Right lobe of liver (tissue), 6 donors: ENCODE measurements around the gene CYLD. TPM values are rescaled to one million over a fixed set of nuclear protein-coding genes. Genes with fewer than 3 reads are reported as not detected.

ENCODE experiments used
- ATAC-seq, 4 donors: fragments of 200-7000 bp; cut with Tn5 transposase; one replicate each; pipeline ENCODE4 v1.9.1; 2020; ENCODE audit warnings: mild to moderate bottlenecking in 4 of 4, moderate library complexity in 4 of 4
- DNase-seq, 3 donors: peaks; one replicate each; pipeline ENCODE4 v3.0.0-alpha.2; 2020
- H3K27ac ChIP-seq, 3 donors: fragments of 200-600 bp; one replicate each; pipeline ENCODE4 v1.8.0; 2022
- H3K27me3 ChIP-seq, 2 donors: fragments of 200-600 bp; one replicate each; pipeline ENCODE4 v1.8.0; 2022
- H3K36me3 ChIP-seq, 4 donors: fragments of 200-600 bp; sonication (generic) in 1 of 4; one replicate each; pipeline versions ENCODE4 v1.5.1 to v1.8.0; 2017 to 2022; ENCODE audit warnings: control low read depth in 1 of 4
- H3K4me1 ChIP-seq, 4 donors: fragments of 200-600 bp; sonication (generic) in 1 of 4; one replicate each; pipeline versions ENCODE4 v1.5.1 to v1.8.0; 2017 to 2022; ENCODE audit warnings: control low read depth in 1 of 4
- H3K4me3 ChIP-seq, 3 donors: fragments of 200-600 bp; one replicate each; pipeline ENCODE4 v1.8.0; 2022
- H3K9me3 ChIP-seq, 4 donors: fragments of 200-600 bp; sonication (generic) in 1 of 4; one replicate each; pipeline versions ENCODE4 v1.5.1 to v1.8.0; 2017 to 2022; ENCODE audit warnings: control low read depth in 1 of 4
- POLR2A ChIP-seq: fragments of 450-650 bp; IDR thresholded peaks from one replicate; pipeline ENCODE4 v1.6.1; 2017; ENCODE audit warnings: antibody characterized with exemption, mild to moderate bottlenecking
- WGBS: methylation state at CpG from one replicate; pipeline ENCODE4 v1.1.6; 2018; ENCODE audit warnings: low coverage, low lambda C conversion rate; ENCODE audit not compliant: insufficient coverage; ENCODE audit errors: missing lambda C conversion rate; 5-methylcytosine and 5-hydroxymethylcytosine counted together
- intact Hi-C, 2 donors: fragments of 100-400 bp; cut with DNase I; formaldehyde crosslinking; loops; one replicate each; pipeline versions ENCODE4 v1.11.2 to v1.14.1; 2022
- total RNA-seq, 6 experiments: library from RNA; depleted of rRNA in 2 of 6; stranded (reverse); fragments of >200 nt in 2 of 6; fragmentation: NEBNext Ultra II Directional in 3 of 6; extraction: Animal tissue kit (Norgen Biotek cat#: 25700) in 3 of 6; gene quantifications; one replicate each; pipeline versions ENCODE4 v1.1.0 to v1.2.4, GENCODE V29; 2016 to 2023
- TF ChIP-seq, protein P1 (sequence below), 4 donors: fragments of 200-600 bp in 3 of 4; fragments of 450-650 bp in 1 of 4; IDR thresholded peaks; one replicate each; pipeline versions ENCODE4 v1.5.1 to v1.8.0; 2016 to 2022; ENCODE audit warnings: antibody characterized with exemption in 4 of 4, mild to moderate bottlenecking in 2 of 4
- donor health status: DM: no; HTN: yes; CAD: no.
- donor health status: DM: no; HTN: no; CAD: no.
- donor health status: DM: no; HTN: no; CAD: no.
- donor health status: DM: no; HTN: yes; CAD: no.
- donor health status: DM: no; HTN: yes; CAD: no.

The CYLD gene
- total RNA-seq, 6 experiments from 2014 or later: 17.0 to 34.2 (median 19.5) TPM

DNA sequence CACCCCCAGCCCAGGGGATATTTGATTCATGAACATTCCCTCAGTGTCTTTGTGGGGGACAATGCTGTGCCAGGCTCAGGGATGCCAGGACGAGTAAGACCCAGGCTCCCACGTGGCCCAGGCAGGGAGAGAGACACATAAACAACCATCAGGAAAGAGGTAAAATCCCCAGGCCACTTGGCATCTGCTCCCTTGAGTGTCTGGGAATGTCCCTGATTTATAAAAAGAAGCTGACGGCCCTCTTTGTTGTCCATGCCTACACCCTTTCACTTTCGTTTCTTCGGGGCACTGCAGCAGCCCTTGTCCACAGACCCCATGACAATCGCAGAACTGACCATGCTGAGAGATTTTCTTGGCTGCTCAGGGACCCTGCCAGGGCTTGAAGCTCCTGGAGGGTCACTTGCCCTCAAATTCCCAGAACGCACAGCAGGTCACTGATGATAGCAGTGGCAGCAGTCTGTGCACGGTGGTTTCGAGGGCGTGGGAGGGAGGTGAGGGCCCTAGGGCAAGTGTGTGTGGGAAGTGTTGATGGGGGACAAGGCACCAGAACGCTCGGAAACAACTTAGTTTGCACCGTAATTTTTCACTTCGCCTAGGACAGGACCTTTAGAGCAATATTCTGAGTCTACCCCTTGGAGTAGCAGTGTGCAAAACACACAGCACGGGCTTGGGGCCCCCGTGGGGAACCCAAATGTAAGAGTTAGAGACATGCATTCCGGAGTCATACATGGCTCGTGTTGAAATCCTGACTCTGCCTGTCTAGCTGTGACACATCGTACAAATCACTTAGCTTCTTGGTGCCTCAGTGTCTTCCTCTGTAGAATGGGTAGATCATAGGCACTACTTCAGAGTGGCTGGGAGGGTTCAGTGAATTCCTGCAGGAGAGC is 43.8 kb upstream of the CYLD start:
- ATAC-seq: peak; percentile 42 to 64 (median 49)
- no peaks in the 10 kb centered on the region for H3K9me3 ChIP-seq

DNA sequence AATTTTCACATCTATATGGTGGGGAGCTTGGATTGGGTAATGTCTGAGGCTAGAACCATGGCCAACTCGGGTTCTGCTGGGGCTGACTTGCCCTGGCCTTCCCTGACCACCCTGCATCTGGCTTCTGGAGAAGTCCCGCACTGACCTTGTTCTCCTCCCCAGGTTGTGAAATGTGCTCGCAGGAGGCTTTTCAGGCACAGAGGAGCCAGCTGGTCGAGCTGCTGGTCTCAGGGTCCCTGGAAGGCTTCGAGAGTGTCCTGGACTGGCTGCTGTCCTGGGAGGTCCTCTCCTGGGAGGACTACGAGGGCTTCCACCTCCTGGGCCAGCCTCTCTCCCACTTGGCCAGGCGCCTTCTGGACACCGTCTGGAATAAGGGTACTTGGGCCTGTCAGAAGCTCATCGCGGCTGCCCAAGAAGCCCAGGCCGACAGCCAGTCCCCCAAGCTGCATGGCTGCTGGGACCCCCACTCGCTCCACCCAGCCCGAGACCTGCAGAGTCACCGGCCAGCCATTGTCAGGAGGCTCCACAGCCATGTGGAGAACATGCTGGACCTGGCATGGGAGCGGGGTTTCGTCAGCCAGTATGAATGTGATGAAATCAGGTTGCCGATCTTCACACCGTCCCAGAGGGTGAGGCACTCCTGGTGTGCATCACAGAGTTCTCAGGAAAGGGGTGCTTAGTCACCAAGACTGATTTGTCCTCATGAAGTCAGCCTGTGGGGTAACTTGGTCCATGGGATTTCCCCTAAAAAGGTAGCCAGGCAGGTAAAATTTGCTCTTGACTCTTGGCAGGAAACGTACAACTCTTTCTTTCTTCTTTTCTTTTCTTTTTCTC is 42.3 kb upstream of the CYLD start:
- Histone ChIP-seq H3K36me3 (no peaks in the 10 kb centered on the region), H3K27ac (peak overlapping the region in 2 of 3 donors; percentile 39 to 54), H3K4me3 (no peak overlapping the region), H3K4me1 (peaks cover 3 to 40% (median 14%) of the 10 kb centered on the region in 4 donors), H3K27me3 (no peaks in the 10 kb centered on the region), H3K9me3 (peaks cover 0 to 6% (median 0%) of the 10 kb centered on the region in 4 donors)
- DNase-seq (peak in 2 of 3 donors; percentile 66 to 81), ATAC-seq (peak in 3 of 4 donors; percentile 40 to 74 (median 53))
- WGBS: 53% methylated on average over 3 of the region's 19 CpGs
- TF ChIP-seq, protein P1, sequence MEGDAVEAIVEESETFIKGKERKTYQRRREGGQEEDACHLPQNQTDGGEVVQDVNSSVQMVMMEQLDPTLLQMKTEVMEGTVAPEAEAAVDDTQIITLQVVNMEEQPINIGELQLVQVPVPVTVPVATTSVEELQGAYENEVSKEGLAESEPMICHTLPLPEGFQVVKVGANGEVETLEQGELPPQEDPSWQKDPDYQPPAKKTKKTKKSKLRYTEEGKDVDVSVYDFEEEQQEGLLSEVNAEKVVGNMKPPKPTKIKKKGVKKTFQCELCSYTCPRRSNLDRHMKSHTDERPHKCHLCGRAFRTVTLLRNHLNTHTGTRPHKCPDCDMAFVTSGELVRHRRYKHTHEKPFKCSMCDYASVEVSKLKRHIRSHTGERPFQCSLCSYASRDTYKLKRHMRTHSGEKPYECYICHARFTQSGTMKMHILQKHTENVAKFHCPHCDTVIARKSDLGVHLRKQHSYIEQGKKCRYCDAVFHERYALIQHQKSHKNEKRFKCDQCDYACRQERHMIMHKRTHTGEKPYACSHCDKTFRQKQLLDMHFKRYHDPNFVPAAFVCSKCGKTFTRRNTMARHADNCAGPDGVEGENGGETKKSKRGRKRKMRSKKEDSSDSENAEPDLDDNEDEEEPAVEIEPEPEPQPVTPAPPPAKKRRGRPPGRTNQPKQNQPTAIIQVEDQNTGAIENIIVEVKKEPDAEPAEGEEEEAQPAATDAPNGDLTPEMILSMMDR (IDR thresholded peaks at IDR 0.05): no peak
- no peak for TF ChIP-seq POLR2A
- intact Hi-C loops: no loop called here

More for the DNA sequence above, 43.8 kb upstream of the CYLD start:
- 21% methylated on average over 17 of the region's 19 CpGs for WGBS
- H3K36me3 ChIP-seq: no peaks in the 10 kb centered on the region
- peak overlapping the region; percentile 7 to 85 (median 84) for H3K27ac ChIP-seq
- no peak for TF ChIP-seq POLR2A
- TF ChIP-seq, protein P1 (IDR thresholded peaks at IDR 0.05): no peak
- peak overlapping the region in 2 of 3 donors; percentile 14 to 36 for H3K4me3 ChIP-seq
- DNase-seq: peak; percentile 54 to 74 (median 56)
- H3K4me1 ChIP-seq: peaks cover 3 to 40% (median 14%) of the 10 kb centered on the region in 4 donors
- no peaks in the 10 kb centered on the region for H3K27me3 ChIP-seq
- intact Hi-C loops: no loop called here

DNA sequence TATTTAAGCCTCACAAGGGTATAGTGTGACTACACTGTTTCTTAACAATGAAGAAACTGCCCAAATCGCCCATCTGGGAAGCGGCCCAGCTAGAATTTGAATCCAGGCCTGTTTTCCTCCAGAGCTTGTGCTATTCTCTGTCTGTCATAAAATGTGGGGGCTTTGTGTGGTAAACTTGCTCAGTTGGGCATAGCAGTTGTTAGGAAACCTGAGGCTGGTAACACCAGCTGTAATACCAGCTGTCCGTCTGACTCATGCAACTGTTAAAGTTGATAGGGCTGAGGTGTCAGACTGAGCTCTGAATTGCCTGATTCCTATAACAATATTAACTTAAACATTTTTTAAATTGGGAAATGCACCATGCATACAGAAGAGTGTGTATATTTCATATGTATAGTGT is 39.2 kb upstream of the CYLD start:
- intact Hi-C loops: no loop called here
- ATAC-seq: no peak
- 57% methylated on average over 1 of the region's 3 CpGs for WGBS
- H3K27me3 ChIP-seq: no peaks in the 10 kb centered on the region
- H3K4me1 ChIP-seq: peaks cover 0 to 13% (median 0%) of the 10 kb centered on the region in 4 donors
- peaks cover 0 to 6% (median 0%) of the 10 kb centered on the region in 4 donors for H3K9me3 ChIP-seq
- no peak overlapping the region for H3K4me3 ChIP-seq
- no peak for DNase-seq
- no peaks in the 10 kb centered on the region for H3K36me3 ChIP-seq
- H3K27ac ChIP-seq: no peak overlapping the region
- TF ChIP-seq POLR2A: no peak
- TF ChIP-seq, protein P1 (IDR thresholded peaks at IDR 0.05): no peak

DNA sequence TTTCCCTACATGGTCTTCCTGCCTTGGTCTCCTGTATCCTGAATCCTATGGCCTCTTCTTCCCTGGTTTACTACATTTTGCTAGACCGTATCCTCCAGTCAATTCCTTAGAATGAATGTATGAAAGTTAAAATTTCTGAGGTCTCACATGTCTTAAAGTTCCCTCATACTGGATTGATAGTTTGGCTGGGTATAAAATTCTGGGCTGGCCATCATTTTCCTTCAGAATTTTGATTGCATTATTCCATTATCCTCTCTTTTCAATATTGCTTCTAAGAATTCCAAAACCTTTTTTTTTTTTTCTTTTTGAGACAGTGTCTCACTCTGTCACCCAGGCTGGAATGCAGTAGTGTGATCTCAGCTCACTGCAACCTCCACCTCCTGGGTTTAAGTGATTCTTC is 37.6 kb upstream of the CYLD start:
- peaks cover 0 to 4% (median 0%) of the 10 kb centered on the region in 4 donors for H3K4me1 ChIP-seq
- WGBS: 82% methylated on average over 1 of the region's 1 CpG
- peaks cover 0 to 6% (median 0%) of the 10 kb centered on the region in 4 donors for H3K9me3 ChIP-seq
- intact Hi-C loops: no loop called here
- DNase-seq (no peak), ATAC-seq (no peak)
- H3K27ac ChIP-seq: no peak overlapping the region
- H3K4me3 ChIP-seq: no peak overlapping the region
- H3K36me3 ChIP-seq: no peaks in the 10 kb centered on the region
- no peak for TF ChIP-seq POLR2A
- TF ChIP-seq, protein P1 (IDR thresholded peaks at IDR 0.05): no peak
- no peaks in the 10 kb centered on the region for H3K27me3 ChIP-seq
